HG03520 (cell line): ENCODE results near the gene HRNR.
"Not testable (repeated sequence)": the region's sequence is repeated elsewhere in the genome, so short reads cannot be mapped to it uniquely, and the experiment has no call there.

Source experiments
- ATAC-seq: cut with Tn5 transposase; IDR thresholded peaks from one replicate; pipeline ENCODE4 v1.9.1; 2021; ENCODE audit warnings: mild to moderate bottlenecking, moderate library complexity; ENCODE audit not compliant: unreplicated experiment

HRNR gene

DNA sequence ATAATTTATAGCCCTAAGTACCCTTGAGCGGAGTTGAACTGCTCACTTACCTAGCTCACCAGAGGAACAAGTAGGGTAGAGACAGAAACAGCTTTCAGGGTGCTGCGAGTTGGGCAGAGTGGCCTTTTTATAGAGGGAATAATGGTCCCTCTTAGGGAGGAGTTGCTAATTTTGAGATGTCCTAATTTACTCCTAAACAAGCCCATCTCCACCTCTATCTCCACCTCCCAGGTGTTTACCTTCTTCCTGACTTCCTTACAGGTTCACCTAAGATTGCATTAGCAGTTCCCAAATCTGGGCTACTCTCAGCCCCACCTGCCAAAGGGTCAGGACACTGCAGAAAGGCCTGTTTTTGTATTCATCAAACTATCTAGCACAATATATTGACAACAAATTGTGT is at the start of gene HRNR:
TSS of gene HRNR (minus strand) at position 101 of the 400 bp plus-strand sequence. CDS start 940 bp downstream, outside the sequence.
- ATAC-seq, result no peak

DNA sequence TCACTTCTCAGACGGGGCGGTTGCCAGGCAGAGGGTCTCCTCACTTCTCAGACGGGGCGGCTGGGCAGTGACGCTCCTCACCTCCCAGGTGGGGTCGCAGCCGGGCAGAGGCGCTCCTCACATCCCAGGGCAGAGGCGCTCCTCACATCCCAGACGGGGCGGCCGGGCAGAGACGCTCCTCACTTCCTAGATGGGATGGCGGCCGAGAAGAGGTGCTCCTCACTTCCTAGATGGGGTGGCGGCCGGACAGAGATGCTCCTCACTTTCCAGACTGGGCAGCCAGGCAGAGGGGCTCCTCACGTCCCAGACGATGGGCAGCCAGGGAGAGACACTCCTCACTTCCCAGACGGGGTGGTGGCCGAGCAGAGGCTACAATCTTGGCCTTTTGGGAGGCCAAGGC is 32.4 kb upstream of the HRNR start:
- ATAC-seq, result not testable (repeated sequence)

DNA sequence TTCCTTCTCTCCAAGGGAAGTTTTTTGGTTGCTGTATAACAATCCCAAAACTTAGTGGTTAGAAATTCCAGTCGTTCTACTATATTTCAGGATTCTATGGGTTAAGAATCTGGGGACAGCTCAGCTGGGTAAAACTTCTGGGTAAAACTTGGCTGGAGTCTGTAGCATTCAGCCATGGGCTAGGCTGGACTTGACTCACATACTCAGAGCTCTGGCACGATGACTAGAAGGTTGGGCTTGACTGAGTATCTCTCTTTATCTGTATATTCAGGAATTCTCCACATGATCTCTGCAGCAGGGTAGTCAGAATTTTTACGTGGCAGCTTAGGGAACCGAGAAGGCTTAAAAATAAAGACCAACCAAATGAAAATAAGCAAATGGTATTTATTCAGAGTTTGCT is 28.2 kb upstream of the HRNR start:
- no peak for ATAC-seq

DNA sequence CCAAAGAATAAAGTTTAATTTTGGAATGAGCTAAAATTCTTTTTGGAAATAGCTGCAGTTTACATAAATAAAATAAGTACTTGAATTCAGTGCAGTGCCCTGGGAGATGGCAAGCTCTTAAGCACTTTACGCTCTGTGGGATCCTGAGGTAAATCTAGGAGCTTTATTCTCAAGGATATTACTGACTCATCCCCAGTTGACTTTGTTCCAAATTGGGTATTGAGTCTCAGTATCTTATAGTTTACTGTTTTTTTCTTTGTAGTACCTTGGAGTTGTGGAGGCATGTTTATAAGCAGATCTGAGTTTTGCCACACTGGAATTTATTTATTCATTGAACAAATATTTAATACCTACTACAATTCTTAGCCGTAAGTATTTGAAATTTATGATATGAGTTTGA is 27.4 kb upstream of the HRNR start:
- no peak for ATAC-seq

DNA sequence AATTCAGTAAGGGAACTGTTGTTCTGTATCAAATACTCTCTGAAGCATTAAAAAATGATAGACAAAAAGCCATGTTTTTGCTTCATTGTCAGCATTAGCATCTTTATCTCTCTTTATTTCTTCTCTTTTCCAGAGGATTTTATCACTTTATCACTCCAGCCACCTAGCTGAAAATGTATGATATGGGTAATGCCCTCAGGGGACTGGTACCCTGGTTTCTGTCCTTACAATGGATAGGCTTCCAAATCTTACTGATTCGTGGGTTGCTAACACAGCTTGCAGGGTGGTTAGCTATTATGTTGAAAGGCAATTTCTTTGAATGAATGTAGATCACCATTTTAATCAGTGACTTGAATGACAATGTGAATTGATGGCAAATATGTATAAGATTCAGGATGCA is 23.3 kb upstream of the HRNR start:
- ATAC-seq, result no peak

DNA sequence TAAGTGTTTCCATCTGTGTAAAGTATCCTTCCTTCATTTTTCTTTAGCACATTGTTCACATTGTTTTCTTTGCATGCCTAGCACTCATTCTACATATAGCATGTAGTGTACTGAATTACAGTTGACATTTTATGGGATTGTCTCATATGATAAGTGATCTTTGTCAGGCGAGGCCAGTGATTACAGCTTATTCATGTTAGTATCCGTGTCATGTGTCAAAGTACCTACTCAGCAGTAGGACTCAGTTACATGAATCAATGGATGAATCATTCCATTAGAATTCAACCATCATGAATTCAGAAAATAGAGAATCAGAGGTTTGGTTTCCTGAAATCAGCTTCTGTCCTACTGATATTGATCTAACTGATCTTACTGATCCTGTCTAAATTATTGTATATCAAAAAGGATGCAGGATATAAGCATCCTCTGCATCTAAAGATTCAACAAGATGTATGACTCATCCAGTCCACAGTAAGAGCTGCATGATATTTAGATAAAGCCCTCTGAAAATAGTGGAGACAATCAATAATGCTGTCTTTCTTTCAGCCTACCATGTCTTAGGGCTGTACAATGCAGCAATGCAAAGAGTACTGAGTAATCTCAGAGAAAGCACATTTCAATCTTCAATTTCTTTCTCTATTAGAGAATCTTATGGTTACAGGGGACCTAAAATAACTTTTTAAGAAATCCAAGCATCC is 20.7 kb upstream of the HRNR start:
- ATAC-seq, result no peak

DNA sequence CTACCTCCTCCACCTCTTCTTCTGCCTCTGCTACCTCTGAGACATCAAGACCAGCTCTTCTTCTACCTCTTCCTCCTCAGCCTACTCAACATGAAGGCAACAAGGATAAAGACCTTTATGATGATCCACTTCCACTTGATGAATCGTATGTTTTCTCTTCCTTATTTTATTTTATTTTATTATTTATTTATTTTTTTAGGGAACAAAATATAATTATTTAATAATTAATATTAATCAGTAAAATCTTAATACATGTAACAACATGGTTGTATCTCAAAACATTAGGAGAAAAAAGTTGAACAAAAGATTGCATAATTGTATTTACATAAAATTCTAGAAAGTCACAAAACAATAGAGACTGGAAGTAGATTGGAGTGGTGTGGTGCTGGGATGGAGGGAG is 13.1 kb upstream of the HRNR start:
- no peak for ATAC-seq

DNA sequence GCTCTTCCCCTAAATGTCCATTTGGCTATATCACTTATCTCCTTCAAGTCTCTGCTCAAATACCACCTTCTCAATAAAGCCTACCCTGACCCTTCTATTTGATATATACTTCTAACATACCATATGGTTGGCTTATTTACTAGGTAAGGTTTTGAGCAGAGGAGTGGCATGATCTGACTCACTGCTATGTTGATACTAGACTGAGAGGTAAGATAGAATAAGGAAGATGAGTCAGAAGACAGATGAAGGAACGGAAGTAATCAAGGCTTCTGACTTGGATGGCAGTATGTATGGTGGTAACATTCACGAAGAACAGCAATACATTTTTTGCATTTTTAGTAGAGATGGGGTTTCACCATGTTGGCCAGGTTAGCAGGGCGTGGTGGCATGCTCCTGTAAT is 4.8 kb upstream of the HRNR start:
- no peak for ATAC-seq

DNA sequence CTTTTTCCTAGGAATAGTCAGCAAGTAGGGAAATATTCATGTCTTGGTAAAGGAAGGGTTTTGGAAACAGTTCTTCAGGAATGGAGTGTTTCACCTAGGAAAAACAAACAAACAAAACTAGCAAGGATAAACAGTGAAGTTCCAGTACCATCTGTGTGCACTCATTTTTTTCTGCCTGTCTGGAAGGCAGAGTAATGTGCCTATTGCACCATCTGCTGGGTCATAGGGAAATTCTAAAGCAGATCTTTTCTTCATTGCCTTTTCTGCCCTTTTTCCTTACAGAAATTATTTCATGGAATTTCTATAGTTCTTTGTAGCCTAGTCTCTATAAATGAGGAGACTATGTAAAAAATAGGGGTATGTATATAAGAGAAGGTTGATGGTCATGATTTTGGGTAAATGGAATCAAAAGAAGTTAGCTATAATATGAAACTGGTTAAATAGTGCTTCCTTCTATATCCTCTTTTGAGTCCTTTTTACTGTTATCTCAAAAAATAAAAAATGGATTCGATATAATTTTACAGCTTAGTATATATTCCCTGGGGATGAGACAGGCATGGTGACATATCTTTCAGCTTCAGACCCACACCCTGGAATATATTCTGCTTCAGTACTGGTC is 3.4 kb upstream of the HRNR start:
- no peak for ATAC-seq

DNA sequence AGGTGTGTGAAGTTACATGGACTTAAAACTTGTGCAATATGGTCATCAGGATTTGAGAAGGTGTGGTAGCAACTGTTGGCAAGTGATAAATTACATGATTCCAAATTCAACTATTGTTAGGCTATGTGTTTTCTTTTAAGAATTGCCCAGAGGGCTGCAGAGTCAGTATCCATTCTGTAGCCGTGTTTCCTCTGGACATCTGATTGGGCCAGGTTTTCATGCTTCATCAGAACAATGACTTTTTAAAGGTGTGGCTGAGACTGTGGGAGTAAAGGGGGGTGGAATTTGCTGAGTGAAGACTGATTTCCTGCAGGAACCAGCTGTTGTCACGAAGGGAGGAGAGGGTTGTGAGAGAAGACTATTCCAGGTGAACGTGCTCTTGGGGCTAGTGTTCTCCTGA is 1.7 kb upstream of the HRNR start:
- no peak for ATAC-seq

DNA sequence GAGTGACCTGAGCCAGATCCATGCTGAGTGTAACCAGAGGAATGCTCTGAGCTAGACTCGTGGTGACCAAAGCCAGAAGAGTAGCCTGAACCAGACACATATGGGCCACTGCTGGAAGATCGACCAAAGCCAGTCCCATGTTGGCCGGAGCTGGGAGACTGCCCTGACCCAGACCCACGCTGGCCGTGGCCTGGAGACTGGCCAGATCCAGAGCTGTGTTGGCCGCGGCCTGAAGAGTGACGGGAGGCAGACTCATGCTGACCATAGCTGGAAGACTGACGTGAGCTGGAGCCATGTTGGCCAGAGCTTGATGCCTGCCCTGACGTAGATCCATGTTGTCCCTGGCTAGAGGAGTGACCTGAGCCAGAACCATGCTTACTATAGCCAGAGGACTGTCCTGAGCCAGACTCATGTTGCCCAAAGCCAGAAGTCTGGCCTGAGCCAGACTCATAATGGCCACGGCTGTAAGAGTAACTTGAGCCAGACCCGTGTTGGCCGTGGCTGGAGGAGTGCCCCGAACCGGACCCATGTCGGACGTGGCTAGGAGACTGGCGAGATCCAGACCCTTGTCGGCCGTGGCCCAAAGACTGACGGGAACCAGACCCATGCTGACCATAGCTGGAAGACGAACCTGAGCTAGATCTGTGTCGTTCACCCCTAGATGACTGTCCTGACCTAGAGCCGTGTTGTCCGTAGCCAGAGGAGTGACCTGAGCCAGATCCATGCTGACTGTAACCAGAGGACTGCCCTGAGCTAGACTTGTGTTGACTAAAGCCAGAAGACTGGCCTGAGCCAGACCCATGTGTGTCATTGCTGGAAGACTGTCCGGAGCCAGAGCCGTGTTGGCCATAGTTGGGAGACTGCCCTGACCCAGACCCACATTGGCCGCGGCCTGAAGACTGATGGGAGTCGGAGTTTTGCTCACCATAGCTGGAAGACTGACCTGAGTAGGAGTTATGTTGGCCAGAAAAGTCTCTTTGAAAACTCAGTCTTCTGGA is 3.5 kb downstream of the HRNR start:
- ATAC-seq, result no peak

DNA sequence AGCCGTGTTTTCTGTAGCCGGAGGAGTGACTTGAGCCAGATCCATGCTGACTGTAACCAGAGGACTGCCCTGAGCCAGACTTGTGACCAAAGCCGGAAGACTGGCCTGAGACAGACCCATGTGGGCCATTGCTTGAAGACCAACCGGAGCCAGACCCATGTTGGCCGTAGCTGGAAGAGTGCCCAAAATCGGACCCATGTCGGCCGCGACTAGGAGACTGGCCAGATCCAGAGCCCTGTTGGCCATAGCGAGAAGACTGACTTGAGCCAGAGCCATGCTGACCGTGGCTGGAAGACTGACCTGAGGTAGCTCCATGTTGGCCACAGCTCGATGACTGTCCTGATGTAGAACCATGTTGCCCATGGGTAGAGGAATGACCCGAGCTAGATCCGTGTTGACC is 4.6 kb downstream of the HRNR start:
- not testable (repeated sequence) for ATAC-seq

DNA sequence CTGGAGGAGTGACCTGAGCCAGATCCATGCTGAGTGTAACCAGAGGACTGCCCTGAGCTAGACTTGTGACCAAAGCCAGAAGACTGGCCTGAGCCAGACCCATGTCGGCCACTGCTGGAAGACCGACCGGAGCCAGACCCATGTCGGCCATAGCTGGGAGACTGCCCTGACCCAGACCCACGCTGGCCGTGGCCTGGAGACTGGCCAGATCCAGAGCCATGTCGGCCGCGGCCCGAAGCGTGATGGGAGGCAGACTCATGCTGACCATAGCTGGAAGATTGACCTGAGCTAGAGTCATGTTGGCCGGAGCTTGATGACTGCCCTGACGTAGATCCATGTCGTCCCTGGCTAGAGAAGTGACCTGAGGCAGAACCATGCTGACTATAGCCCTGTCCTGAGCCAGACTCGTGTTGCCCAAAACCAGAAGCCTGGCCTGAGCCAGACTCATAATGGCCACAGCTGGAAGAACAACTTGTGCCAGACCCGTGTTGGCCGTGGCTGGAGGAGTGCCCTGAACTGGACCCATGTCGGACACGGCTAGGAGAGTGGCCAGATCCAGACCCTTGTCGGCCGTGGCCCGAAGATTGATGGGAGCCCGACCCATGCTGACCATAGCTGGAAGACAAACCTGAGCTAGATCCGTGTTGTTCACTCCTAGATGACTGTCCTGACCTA is 5.1 kb downstream of the HRNR start:
- no peak for ATAC-seq

DNA sequence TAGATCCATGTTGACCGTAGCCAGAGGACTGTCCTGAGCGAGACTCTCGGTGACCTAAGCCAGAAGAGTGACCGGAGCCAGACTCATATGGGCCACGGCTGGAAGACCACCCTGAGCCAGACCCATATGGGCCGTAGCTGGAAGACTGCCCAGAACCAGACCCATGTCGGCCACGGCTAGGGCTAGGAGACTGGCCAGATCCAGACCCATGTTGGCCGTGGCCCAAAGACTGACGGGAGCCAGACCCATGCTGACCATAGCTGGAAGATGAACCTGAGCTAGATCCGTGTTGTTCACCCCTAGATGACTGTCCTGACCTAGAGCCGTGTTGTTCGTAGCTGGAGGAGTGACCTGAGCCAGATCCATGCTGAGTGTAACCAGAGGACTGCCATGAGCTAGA is 8.4 kb downstream of the HRNR start:
- ATAC-seq, result not testable (repeated sequence)

DNA sequence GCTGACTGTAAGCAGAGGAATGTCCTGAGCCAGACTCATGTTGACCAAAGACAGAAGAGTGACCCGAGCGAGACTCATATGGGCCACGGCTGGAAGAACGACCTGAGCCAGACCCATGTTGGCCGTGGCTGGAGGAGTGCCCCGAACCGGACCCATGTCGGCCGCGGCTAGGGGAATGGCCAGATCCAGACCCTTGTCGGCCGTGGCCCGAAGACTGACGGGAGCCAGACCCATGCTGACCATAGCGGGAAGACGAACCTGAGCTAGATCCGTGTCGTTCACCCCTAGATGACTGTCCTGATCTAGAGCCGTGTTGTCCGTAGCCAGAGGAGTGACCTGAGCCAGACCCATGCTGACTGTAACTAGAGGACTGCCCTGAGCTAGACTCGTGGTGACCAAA is 9.1 kb downstream of the HRNR start:
- ATAC-seq, result not testable (repeated sequence)

DNA sequence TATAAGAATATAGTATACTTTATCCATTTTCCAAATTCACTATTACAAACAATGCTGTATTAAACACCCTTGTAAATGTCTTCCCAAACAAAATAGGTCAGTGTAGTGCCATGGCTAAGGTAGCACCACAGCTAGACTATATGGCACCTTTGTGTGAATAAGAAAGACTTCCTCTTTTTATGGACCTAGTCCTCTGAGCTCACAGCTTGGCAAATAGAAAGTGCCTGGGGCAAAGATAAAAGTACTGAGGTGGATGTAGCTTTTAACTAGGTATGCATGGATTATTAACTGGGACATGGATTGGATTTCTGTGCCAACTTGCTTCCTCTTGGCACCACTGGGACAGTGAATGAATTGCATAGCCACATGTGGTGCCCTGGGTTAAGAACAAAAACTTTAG is 25.0 kb downstream of the HRNR start:
- no peak for ATAC-seq

DNA sequence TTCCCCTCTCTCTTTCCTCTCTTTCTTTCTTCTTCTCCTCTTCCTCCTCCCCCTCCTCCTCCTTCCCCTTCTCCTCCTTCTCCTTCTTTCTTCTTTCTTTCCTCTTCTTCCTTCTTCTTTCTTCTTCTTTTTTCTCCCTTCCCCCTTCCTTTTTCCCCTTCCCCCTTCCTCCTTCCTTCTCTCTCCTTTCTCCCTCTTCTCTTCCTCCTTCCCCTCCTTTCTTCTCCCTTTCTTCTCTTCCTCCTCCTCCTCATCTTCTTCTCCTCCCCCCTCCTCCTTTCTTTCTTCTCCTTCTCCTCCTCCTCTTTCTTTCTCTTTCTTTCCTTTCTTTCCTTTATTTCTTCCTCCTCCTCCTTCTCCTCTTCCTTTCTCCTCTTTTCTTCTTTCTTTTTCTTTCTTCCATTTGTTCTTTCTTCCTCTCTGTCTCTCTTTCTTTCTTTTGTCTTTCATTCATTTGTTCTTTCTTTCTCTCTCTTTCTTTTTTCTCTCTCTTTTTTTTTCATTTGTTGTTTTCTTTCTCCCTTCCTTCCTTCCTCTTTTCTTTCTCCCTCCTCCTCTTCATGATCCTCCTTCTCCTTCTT is 26.5 kb downstream of the HRNR start:
- no peak for ATAC-seq

DNA sequence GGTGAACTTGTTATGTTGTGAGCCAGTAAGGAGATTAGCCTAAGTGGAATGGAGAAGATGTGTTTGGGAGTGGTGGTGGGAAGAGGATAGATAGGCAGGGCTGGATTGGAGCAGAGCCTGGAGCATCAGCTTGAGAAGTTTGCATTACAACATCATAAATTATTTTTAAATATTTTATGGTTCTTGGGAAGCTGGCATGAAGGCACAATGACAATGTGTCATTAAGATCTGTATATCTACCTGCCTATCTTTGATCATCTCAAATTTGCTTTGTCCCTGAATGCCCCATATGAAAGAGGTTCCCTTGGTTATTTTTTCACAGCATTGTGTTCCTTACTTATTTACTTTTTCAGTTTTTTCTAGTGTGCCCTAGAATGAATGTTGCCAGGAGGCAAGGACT is 32.3 kb downstream of the HRNR start:
- ATAC-seq, result no peak

DNA sequence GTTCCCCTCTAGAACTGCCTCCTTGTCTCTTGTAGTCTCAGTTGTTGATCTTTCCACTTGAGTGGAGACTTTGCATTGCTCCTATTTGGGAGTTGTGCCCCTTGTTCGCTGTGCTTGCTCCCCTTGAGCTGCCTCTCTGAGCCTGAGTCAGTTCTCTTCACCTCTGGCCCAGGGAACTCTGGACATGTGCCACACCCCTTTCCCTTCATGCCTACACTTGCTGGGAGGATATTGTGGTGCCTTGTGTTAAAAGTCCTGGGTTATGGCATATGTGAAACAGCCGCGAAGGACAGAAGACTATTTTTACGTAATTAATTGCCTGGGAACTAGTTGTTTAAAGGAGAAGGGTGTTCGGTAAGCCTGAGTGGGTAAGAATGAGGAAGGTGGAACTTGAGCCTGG is 32.7 kb downstream of the HRNR start:
- ATAC-seq, result no peak

DNA sequence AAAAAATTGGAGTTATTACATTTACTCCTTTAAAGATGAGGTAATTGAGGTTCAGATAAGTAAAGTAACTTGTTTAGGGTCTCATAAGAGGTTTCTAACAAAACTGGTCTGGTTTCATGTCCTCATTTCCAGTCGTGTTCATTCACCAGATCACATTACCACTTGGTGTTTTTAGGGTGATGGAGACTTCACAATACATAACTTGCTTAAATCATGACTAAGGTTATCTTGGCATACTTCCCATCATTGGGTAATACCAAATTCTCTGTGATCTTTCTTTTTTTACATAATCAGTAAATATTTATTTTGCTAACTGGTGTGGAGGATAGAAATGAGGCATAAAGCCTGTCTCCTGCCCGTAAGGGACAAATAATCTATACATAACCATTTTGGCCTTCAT is 33.4 kb downstream of the HRNR start:
- ATAC-seq, result no peak
